MV-4-11 (cell line): ENCODE measurements around the gene PLB1.

Experiments
- DNase-seq: peaks from one replicate; lab custom pipeline; 2025; lab: John Stamatoyannopoulos, UW

The PLB1 gene

DNA sequence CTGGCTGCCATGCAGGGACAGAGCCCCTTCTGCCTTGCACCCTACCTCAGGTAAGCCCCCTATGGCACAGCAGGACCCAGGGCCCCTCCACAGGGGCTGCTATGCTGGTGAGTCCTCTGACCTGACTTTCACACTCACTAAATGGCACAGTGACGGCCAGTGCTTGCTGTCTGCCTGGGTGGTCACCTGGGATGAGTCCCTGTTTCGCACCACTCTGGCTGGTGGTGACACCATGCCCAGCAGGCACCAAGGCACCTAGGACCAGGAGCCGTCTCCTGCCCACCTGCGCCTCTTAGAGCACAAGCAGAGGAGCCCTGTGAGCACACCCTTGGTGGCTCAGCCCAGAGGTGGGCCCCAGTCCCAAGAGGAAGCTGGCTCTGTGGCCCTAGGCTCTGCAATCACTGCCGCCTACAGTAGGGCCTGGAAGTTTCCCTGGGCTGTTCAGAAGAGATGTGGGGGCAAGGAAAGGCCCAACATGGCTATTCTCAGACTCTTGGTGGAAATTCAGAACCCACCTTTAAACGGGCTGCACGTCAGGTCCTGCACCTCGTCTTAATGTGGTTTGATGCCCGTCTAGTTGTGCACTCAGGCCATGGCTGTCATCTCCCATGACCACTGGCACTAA lies 96.0 kb downstream of the PLB1 start:
- no peak for DNase-seq

DNA sequence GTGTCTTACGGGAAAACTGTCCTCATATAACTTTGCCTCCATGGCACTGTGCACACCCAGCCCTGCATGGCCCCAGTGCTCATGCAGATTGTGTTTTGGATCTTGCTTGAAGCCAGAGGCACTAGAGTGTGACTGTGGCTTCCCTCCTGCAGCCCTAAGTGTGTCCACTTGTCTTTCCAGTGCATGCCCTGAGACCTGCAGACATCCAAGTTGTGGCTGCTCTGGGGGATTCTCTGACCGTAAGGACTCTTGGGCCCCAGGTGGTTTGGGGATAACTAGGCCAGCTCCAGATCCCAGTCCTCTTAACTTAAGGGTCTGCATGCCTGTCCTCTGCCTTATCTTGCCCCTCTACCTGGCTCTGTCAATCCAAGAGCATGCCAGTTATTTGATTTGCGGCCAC lies 96.6 kb downstream of the PLB1 start:
- DNase-seq = no peak

DNA sequence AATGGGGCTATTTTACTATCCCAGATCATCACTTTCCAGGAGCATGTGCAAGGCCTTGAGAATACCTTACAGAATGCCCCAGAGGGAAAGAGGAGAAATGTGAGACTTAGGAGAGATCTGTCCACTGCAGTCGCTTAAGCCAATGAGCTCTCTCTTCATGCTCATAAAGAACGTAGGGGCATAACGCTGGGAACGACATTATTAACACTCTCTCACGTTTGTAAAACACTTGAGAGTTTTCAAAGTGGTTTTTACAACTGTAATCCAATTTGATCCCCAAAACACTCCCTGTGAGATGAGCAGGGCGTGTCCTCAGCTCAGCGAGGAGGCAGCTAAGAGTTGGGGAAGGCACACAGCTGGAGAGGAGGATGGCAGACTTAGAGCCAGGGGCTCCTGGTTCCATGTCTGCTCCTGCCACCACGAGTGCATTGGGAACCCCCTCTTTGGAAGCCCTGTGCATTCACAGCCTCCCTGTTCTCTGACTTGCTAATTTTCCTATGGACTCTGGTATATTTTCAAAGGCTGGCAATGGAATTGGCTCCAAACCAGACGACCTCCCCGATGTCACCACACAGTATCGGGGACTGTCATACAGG lies 97.4 kb downstream of the PLB1 start:
- no peak for DNase-seq

DNA sequence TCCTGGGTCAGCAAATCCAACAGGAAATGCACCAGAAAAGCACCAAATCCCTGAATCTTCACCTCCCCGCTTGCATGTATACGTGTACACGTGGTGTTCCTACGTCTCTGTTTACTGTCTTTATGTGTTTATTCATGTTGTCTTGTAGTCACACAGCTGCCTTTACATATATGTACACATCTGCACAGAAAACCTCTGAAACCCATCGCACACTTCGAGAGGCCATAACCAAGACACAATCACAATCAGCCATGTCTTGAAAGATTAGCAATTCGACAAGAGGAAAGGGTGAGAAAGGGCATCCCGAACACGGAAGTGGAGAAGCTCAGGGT lies 98.1 kb downstream of the PLB1 start:
- DNase-seq = no peak

DNA sequence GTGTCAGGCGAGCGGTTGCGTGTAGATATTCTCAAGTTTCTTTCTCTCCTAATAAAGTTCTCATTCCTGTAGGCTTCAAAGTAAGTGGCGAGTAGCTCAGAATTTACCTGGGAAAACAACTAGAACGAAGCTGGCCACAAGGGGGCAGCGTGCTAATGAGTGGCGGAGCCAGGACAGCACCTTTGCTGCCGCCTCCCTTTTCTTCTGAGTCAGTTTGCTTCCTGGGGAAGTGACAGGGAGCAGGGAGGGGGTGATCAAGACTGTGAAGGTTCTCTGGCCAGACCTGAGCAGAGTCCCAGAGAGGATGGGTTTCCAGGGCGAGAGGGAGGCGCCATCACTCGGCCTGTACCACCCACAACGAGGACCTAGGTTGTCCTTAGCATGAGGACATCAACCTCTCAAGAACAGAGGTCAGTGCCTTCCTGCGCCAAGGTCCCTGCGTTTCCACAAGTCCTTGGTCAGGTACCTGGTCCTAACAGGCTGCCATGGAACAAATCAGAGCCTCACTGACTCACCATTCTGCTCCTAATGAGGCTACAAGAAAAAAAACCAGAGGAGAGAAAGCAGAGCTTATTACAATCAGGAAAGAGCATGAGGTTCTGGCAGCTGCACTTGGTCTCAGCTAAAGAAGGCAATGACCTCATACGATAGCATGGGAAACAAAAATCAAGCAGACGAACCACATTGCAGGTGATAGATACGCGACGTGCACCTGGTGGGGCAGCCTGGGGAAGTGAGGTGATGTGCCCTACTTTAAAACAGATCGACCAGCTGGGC lies 98.7 kb downstream of the PLB1 start:
- DNase-seq = peak; percentile 74

DNA sequence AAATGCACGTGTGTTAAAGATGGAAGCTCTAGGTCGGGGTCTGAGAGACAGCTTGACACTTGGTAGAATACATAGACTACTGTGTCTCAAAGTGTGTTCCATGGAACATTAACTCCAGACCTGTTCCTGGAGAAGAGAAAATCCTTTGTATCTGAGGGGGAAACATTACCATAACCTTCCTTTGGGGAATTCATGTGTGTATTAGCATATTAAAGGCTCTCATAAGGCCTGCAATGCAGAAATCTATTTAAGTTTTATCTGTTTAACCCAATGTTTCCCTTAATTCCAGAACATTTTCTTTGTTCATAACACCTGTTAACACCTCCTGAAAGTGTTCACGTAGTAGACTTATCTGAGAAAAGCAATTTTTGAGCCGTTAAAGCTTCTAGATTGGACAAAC lies 99.5 kb downstream of the PLB1 start:
- no peak for DNase-seq

DNA sequence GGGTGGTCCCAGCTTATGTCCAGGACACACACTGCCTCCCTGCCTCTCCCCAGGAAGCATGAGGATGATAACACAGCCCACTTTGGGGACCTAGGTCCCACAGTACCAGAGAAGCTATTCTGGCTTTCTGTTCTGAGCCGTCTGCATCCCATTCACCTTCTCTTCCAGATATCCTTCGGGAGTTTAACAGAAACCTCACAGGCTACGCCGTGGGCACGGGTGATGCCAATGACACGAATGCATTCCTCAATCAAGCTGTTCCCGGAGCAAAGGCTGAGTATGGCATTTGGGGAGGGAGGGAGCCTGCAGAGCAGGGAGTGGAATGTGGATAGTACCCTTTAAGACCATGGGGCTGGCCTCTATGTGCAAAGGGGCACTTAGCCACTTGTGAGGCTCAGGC lies 102.6 kb downstream of the PLB1 start:
- DNase-seq = no peak

DNA sequence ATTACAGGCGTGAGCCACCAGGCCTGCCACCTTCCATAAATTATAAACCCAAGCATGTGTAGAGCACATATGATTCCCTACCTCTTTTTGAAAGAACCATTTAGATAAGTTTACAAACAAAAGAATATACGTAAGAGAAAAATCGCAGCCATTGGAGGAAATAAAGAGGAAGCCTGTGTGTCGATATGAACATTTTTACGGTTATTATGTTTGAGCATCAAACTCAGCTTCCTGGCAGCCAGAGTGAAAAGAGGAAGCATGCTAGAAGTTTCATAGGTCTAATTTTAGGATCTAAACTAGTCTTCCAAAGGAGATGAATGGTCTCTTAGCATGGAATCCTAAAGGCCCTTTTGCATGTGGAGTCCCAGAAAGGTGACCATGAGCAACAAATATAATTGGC lies 104.3 kb downstream of the PLB1 start:
- peak; percentile 92 for DNase-seq

DNA sequence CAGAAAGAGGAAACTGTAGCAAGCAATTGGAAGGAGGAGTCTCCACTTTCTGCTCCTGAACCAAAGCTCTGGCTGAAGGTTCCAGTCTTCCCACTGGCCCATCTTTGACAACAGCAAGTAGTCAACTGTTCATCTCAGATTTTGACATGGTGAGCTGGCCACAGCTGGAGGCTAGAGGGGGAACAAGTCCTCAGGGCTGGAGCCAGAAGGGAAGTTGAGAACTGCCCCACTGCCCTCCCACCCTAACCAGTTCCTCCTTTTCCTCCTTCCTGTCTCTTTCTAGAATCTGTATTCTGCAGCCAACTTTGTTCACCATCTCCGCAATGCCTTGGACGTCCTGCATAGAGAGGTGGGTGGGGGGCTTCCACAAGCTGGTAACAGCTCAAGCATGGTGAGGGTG lies 105.8 kb downstream of the PLB1 start:
- peak; percentile 92 for DNase-seq

DNA sequence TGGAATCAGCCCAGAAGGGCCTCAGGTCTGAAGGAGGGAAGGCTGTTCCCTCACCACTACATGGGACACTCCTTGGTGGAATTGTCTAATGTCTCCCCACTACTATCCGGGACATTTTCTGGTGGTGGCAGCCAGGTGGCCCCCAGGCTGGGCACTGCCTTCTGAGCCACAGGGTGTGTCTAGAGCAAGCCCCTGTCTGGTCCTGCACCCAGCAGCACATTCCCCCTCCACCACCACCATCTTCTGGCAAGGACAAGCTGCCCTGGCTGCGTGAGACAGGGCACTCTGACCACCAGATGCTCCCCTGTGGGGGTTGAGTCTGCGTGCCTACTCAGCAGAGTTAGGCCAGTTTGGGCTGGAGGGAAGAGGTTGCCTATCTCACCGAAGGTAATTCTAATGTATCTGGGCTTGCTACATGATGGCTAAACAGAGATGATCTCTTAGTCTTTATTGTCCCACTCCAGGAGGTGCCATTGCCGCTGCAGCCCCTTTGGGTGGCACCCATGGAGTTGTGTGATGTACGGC lies 106.3 kb downstream of the PLB1 start:
- no peak for DNase-seq

DNA sequence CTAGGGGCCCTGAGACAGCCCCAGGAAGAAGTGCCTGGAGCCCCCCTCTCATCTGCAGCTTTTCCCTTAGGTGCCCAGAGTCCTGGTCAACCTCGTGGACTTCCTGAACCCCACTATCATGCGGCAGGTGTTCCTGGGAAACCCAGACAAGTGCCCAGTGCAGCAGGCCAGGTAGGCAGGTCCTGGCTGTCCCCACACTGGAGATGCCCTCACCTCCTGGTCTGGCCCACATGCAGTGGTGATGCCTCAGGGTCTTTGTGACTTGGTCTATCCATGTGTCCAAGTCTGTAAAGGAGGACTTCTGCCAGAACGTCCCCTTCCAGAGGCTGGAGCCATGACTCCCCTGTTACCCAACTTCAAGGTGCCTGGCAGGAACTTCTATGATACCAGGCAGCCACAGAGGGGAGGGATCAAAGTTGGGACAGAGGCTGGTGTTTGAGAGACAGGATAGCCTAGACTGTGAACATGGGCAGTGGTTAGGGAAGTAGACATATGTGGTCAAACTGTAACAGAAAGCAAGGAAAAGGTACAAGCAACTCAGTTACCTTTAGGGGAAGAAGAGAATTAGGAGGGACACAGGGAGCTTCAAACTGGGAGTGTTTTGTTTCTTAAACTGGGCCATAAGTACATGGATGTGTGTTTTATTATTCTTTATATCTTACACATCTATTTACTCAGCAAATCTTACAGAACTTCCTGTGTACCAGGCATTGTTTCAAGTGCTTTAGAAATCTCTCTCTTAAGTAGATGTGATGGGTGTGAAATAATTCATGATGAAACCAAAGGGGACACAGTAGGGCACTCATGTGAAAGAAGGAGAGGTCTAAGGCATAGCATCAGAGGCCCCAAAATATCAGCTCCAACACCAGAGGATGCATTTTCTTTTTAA lies 107.1 kb downstream of the PLB1 start:
- DNase-seq = peak; percentile 82

DNA sequence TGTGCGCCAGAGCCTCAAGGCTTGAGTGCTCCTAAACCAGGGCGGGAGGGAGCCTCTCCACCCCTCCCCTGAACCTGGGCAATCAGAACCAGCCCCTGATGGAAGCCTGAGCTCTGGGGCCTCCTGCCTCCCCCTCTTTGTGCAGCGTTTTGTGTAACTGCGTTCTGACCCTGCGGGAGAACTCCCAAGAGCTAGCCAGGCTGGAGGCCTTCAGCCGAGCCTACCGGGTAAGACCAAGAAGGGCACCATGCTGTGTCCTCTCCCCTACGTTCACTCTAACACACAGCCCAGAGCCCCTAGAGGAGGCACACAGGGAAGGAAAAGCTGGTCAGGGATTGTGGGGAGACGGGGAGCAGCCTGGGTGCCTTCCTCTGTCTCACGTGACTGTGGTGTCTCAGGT lies 108.0 kb downstream of the PLB1 start:
- no peak for DNase-seq

DNA sequence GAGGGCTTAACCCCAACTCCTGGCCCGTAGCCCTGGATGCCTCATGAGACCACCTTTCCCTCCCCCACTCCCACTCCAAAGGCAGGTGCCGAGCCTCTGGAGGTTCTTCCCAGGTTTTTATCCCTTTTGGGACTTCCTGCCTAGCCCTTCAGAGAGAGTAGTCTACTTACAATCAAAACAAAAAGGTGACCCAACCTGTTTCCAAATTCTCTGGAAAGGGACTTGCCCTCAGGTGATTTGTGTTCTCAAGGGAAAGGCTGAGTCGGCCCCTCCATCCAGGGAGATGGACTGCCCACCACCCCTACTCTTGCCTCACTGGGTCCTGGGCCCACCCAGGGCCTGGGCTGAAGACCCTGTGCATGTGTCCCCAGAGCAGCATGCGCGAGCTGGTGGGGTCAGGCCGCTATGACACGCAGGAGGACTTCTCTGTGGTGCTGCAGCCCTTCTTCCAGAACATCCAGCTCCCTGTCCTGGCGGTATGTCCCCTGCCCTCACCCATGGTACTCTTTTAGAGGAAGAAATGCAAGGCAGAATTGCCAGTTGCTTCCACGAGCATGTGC lies 108.5 kb downstream of the PLB1 start:
- no peak for DNase-seq

DNA sequence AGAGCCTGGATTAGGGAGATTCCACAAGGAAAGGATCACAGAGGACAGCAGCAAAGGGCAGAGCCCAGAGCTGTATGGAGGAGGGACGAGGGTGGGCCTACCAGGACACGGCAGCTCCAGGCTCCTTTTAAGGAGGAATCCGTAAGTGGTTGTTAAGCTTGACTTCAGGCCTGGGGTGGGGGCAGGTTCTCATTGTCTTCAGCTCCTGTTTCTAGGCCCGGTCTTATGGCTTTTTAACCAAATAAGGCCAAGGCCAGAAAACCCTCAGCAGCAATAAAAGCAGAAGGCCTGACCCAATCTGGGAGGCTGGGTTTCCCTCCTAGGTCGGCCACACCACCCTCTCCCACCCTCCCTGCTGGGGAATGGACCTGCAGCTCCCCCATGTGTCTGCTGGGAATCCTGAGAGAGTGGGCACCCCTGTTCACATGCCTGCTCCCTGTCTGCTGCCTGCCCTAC lies 111.2 kb downstream of the PLB1 start:
- DNase-seq = peak; percentile 12

DNA sequence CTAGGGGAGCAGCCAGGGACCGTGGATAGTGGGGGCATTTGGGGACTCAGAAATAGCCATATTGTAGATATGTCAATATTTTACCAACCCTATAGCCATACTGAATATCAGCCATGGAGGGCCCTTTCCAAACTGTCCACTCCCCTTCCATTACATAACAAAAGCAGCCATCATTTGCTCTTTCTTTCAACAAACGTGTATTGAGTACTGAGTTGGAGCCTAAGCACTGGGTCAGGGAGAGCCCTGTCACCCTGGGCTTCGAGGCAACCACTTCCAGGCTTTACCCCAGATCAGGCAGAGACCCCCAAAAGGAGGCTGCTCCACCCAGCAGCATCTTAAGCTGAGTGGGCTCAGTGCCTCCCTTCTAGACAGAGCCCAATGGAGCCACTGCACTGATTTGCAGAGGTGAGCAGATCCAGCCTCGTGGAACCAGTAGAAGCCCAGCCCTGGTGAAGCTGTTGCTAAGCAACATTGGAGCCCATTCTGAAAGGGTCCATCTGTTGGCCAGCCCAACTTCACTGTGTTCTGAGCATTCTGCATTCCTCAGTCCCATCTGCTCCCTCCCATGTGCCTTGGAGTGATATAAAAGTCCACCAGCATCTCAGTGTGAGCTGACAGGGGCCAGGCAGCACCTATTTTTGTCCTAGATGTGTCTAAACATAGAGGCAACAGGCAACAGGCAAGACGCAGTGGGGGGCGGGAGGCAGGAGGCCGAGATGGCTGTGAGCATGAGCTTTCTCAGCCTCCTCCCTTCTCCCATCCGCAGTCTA lies 112.1 kb downstream of the PLB1 start:
- no peak for DNase-seq

DNA sequence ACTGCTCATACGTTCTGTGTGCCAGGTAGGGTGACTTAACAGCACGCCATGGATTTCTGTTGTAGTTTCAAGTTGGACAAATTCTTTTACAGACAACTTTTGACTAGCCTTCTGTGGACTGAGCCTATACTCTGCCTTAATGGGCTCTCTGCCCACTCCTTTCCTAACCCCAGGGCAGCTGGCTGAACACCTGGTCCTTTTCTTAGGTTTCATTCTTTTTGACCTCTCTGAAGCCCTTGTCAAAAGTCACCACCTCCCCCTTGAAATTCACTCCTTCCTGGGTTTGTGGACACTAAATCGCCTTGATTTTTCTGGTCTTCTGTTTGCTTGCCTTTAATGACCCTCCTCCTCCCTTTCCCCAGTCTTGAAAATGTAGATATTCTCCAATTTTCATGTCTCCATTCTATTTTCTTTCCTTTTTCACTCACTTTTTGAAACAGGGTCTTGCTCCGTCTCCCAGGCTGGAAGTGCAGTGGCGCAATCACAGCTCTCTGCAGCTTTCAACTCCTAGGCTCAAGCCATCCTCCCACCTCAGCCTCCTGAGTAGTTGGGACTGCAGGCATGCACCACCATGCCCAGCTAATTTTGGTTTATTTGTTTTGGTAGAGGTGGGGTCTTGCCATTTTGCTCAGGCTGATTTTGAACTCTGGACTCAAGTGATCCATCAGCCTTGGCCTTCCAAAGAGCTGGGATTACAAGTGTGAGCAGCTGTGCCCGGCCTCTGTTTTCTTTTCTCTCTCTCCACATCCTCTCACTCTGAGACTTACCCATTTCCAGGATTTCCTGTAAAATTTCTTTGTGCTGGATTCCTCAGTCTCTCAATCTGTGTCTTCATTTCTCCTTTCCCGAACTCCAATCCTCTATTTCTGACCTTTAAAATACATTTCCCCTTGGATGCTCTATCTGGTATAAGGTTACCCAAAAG lies 112.9 kb downstream of the PLB1 start:
- no peak for DNase-seq

DNA sequence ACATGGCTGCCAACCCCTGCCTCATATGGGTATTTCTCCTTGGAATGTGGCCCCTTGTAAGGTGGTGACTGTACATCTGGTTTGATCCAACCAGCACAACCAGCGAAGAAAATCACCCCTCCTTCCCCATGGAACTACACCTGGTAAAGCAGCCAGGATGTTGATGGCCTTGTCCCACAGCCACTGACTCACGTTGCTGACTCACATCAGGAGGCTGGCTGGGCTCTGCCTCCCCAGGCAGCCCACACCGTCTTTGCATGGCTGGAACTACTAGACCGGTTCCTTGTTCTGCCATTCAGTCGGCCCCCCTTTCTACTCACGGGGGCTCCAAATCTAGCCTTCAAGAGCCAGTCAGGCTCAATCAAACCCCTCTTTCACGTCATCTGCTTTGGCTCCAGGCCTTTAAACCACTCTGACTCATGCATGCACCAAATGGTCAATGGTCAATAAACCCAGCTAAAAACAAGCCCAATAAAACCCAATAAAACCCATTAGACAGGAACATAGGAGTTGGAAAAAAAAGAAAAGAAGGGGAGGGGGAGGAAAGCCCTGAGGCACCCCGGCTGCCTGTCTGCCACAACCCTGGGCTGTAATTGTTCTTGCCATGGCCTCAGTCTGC lies 114.8 kb downstream of the PLB1 start:
- peak; percentile 14 for DNase-seq

DNA sequence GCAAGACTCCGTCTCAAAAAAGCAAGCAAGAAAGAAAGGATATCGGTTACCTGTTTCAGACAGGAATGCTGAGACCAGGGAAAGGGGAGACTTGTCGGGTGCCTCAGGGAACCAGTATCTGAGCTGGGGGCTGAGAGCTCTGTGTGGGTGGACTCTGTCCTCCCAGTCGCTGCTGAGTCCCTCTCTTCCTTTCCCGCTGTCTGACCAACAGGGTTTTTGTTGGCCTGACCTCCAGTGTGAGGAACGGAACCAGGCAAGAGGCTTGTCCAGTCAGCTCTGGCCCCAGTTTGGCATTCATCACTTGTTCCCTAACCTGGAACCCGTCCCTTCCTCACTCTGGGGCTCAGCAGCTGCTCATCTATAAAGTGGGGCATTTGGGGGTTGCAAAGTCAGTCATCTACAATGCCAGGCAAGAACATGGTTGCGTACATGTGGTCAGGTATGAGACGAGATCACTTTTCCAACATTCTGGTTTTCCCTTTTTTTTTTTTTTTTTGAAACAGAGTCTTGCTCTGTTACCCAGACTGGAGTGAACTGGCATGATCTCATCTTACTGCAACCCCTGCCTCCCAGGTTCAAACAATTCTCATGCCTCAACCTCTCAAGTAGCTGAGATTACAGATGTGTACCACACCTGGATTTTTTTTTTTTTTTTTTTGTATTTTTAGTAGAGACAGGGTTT lies 116.4 kb downstream of the PLB1 start:
- DNase-seq = no peak

DNA sequence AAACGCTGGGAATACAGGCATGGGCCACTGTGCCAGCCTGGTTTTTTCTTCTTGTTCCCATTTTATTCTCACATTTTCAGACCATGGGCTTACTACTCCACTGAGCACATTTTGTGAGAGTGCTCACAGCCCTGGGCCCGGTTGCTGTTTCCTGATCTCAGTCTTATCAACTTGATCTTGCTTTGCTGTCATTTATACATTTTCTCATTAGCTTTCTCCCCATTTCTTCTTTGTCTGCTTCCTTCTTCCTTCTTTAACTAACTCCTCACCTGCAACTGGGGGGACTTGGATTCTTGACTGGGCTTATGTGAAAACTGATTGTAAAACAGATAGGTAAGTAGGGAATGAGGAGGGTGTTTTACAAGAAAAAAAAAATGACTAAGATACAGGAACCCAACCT lies 117.3 kb downstream of the PLB1 start:
- DNase-seq = no peak
